GM12878 (cell line): ENCODE data around the gene FAM81A.

Experiments
- CHD2 ChIP-seq: IDR thresholded peaks from 2 replicates; pipeline ENCODE4 v1.6.1; 2011; ENCODE audit warnings: low read depth, low read length, improper control_type of control experiment, borderline replicate concordance
- CTCF ChIP-seq, 3 experiments: IDR thresholded peaks in 2 of 3; conservative IDR thresholded peaks in 1 of 3; 2 replicates each; pipeline ENCODE4 v1.5.1; 2011; ENCODE audit warnings: low read depth in 3 of 3, low read length in 3 of 3, mild to moderate bottlenecking in 3 of 3, control low read depth in 2 of 3, moderate library complexity in 2 of 3, inconsistent platforms in 1 of 3, mixed read lengths in 1 of 3; ENCODE audit not compliant: control insufficient read depth in 2 of 3, insufficient read depth in 1 of 3; ENCODE audit errors: extremely low read depth in 1 of 3
- JUNB ChIP-seq: IDR thresholded peaks from 2 replicates; pipeline ENCODE4 v1.6.1; 2016; ENCODE audit warnings: antibody characterized with exemption, mild to moderate bottlenecking
- PML ChIP-seq: IDR thresholded peaks from 2 replicates; pipeline ENCODE4 v1.6.1; 2012; ENCODE audit warnings: low read length, inconsistent platforms
- POLR2A ChIP-seq: IDR thresholded peaks from 2 replicates; pipeline ENCODE4 v1.6.1; 2011; ENCODE audit warnings: low read depth, mild to moderate bottlenecking, low read length
- RBBP5 ChIP-seq: fragments of 200-600 bp; sonication (generic); conservative IDR thresholded peaks from 2 replicates; pipeline ENCODE4 v1.6.1; 2016

DNA sequence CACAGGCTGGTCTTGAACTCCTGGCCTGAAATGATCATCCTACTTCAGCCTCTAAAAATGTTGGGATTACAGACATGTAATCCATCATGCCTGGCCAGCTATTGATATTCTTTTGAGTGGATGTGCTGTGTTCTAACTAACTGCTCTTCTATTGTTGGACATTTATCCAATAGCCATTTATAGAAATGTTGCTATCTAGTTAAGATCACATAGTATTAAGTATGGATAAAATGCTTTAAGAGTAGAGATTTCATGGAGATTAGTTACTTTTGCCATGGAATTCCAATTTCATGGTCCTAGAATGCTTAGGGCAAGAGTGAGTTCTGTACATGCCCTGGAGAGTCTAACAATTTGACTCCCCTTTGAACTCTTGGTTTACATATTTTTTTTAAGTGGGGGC, 10.9 kb downstream of the FAM81A start:
- TF ChIP-seq CTCF (IDR thresholded peaks at IDR 0.05 in 2 of 3, conservative IDR thresholded peaks at IDR 0.05 in 1 of 3; ENCODE audit: control insufficient read depth in 2 of 3, extremely low read depth in 1 of 3, insufficient read depth in 1 of 3, low read depth in 3 of 3, low read length in 3 of 3) (no peak), CHD2 (no peak), PML (no peak), POLR2A (no peak), RBBP5 (no peak), JUNB (no peak)
